Astrocyte of the spinal cord (primary cell): ENCODE data around the gene C11orf52.

Experiments used
- DNase-seq: peaks from one replicate; pipeline ENCODE4 v3.0.0; 2011; ENCODE audit warnings: low read depth, low spot score
- H3K4me3 ChIP-seq: 2 replicates; pipeline ENCODE4 v1.5.1; 2011; ENCODE audit warnings: low read depth, mild to moderate bottlenecking, low read length, moderate library complexity
- CTCF ChIP-seq: IDR thresholded peaks from 2 replicates; pipeline ENCODE4 v1.5.1; 2012; ENCODE audit warnings: low read depth, mild to moderate bottlenecking, low read length, inconsistent platforms
- in situ Hi-C: cut with HindIII; loops from 2 replicates; pipeline ENCODE4 v1.10.0; 2017; ENCODE audit warnings: low sequenced_read_pairs

C11orf52 gene

GRCh38 chr11:111937461-111937769 lies 18.7 kb downstream of the C11orf52 start:
- TF ChIP-seq CTCF, result no peak
- in situ Hi-C loops, result no loop called here
- H3K4me3 ChIP-seq, result peak overlapping the region; percentile 60
- no peak for DNase-seq

DNA sequence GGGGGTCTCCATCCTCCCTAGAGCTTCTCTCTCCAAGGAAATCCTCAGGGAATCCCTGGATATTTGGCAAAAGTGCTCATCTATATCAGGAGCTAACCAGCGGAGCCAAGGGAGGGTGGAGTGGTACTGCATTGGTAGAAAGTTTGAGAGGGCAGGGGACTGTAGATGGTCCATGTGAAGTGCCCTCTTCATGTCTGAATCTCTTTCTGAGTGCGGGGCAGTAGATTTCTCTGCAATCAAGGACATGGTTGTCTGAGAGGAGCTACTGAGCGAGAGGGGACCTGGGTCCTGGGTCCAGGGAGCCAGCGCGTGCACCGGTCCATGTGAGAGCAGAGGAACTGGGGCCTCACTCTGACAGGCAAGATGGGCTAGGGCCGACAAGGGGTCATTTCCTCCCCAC lies 19.1 kb downstream of the C11orf52 start:
- in situ Hi-C loops, result no loop called here
- H3K4me3 ChIP-seq, result peak overlapping the region; percentile 60
- no peak for TF ChIP-seq CTCF
- peak; percentile 26 for DNase-seq

- TF ChIP-seq CTCF, result no peak
- DNase-seq, result peak; percentile 76
- in situ Hi-C loops, result no loop called here
- peak overlapping the region; percentile 60 for H3K4me3 ChIP-seq
These were observed 20.0 kb downstream of the C11orf52 start for GRCh38 chr11:111938687-111939160.

GRCh38 chr11:111939836-111940604 lies 21.3 kb downstream of the C11orf52 start:
- in situ Hi-C loops, result no loop called here
- no peak overlapping the region for H3K4me3 ChIP-seq
- no peak for TF ChIP-seq CTCF
- DNase-seq, result peak; percentile 90

GRCh38 chr11:111941963-111942362 lies 23.2 kb downstream of the C11orf52 start:
- H3K4me3 ChIP-seq, result no peak overlapping the region
- peak; percentile 19 for DNase-seq
- in situ Hi-C loops, result no loop called here
- TF ChIP-seq CTCF, result no peak

GRCh38 chr11:111942829-111943228 lies 24.1 kb downstream of the C11orf52 start:
- H3K4me3 ChIP-seq, result no peak overlapping the region
- no peak for TF ChIP-seq CTCF
- in situ Hi-C loops, result no loop called here
- DNase-seq, result peak; percentile 74
